Loucy (cell line): ENCODE measurements around the gene IQSEC1.

Source experiments
- H2AFZ ChIP-seq: fragments of 200-600 bp; sonication (generic); 2 replicates; pipeline ENCODE4 v1.6.0; 2016; ENCODE audit warnings: antibody characterized with exemption, mild to moderate bottlenecking, low read length, moderate library complexity
- H3F3A ChIP-seq: fragments of 200-600 bp; 2 replicates; pipeline ENCODE4 v1.6.0; 2016; ENCODE audit warnings: antibody characterized with exemption, low read depth, mild to moderate bottlenecking
- H3K27me3 ChIP-seq: fragments of 200-600 bp; sonication (generic); 2 replicates; pipeline ENCODE4 v1.6.1; 2014; ENCODE audit warnings: low read length, mild to moderate bottlenecking; ENCODE audit not compliant: insufficient read depth, poor library complexity, severe bottlenecking
- H3K36me3 ChIP-seq: fragments of 200-600 bp; sonication (generic); 2 replicates; pipeline ENCODE4 v1.6.1; 2016; ENCODE audit warnings: low read length; ENCODE audit not compliant: insufficient read depth
- H3K4me1 ChIP-seq: fragments of 200-600 bp; sonication (generic); 2 replicates; pipeline ENCODE4 v1.5.1; 2014; ENCODE audit warnings: low read length, mild to moderate bottlenecking; ENCODE audit not compliant: insufficient read depth, poor library complexity, severe bottlenecking
- H3K4me2 ChIP-seq: fragments of 200-600 bp; sonication (generic); 2 replicates; pipeline ENCODE4 v1.6.0; 2014; ENCODE audit warnings: antibody characterized with exemption, low read length, low read depth, mild to moderate bottlenecking; ENCODE audit not compliant: poor library complexity, severe bottlenecking
- H3K4me3 ChIP-seq: fragments of 200-600 bp; sonication (generic); 2 replicates; pipeline ENCODE4 v1.5.1; 2014; ENCODE audit warnings: low read length, mild to moderate bottlenecking, mixed read lengths; ENCODE audit not compliant: poor library complexity, severe bottlenecking
- H3K79me2 ChIP-seq: fragments of 200-600 bp; sonication (generic); 2 replicates; pipeline ENCODE4 v1.6.1; 2014; ENCODE audit warnings: low read length; ENCODE audit not compliant: insufficient read depth
- H3K9ac ChIP-seq: fragments of 200-600 bp; sonication (generic); 2 replicates; pipeline ENCODE4 v1.6.0; 2014; ENCODE audit warnings: mild to moderate bottlenecking, low read depth, low read length, moderate library complexity; ENCODE audit not compliant: poor library complexity, severe bottlenecking
- H3K9me2 ChIP-seq: fragments of 200-600 bp; sonication (generic); replicated peaks from 2 replicates; pipeline ENCODE4 v1.6.1; 2016; ENCODE audit warnings: low read depth, low read length, mixed read lengths
- H3K9me3 ChIP-seq: fragments of 200-600 bp; sonication (generic); 2 replicates; pipeline ENCODE4 v1.6.1; 2014; ENCODE audit warnings: mild to moderate bottlenecking, antibody characterized with exemption, low read length, low read depth; ENCODE audit not compliant: insufficient read depth
- H4K20me1 ChIP-seq: fragments of 200-600 bp; sonication (generic); 2 replicates; pipeline ENCODE4 v1.6.0; 2014; ENCODE audit warnings: antibody characterized with exemption, low read length, mild to moderate bottlenecking; ENCODE audit not compliant: insufficient read depth, poor library complexity, severe bottlenecking
- CTCF ChIP-seq: fragments of 200-600 bp; sonication (generic); conservative IDR thresholded peaks from 2 replicates; pipeline ENCODE4 v1.5.1; 2014; ENCODE audit warnings: mild to moderate bottlenecking, antibody characterized with exemption, low read length
- EZH2phosphoT487 ChIP-seq: fragments of 200-600 bp; IDR thresholded peaks from 2 replicates; pipeline ENCODE4 v1.6.1; 2018; ENCODE audit warnings: antibody characterized with exemption, mild to moderate bottlenecking, moderate library complexity, borderline replicate concordance

IQSEC1 gene

GRCh38 chr3:13044496-13045240 is 28.6 kb downstream of the IQSEC1 start:
- TF ChIP-seq EZH2phosphoT487 = no peak
- no peak for TF ChIP-seq CTCF
- no peak overlapping the region for H3K9ac ChIP-seq
- no peaks in the 10 kb centered on the region for H4K20me1 ChIP-seq
- H3K27me3 ChIP-seq = no peaks in the 10 kb centered on the region
- H3K4me3 ChIP-seq = no peak overlapping the region
- no peaks in the 10 kb centered on the region for H3K9me3 ChIP-seq
- no peaks in the 10 kb centered on the region for H3K36me3 ChIP-seq
- H3K4me1 ChIP-seq = peaks cover 62% of the 10 kb centered on the region
- H3K9me2 ChIP-seq = no peaks in the 10 kb centered on the region
- H3K79me2 ChIP-seq = peaks cover 18% of the 10 kb centered on the region; the same call in 1 of the 2 replicates
- H3F3A ChIP-seq = no peaks in the 10 kb centered on the region
- no peak overlapping the region for H3K4me2 ChIP-seq
- no peak overlapping the region for H2AFZ ChIP-seq

GRCh38 chr3:13043656-13044055 is 29.6 kb downstream of the IQSEC1 start:
- Histone ChIP-seq H3K4me1 (peaks cover 68% of the 10 kb centered on the region), H3K9me3 (no peaks in the 10 kb centered on the region), H3K36me3 (no peaks in the 10 kb centered on the region), H3K79me2 (peaks cover 8% of the 10 kb centered on the region; the same call in 1 of the 2 replicates), H3K27me3 (no peaks in the 10 kb centered on the region), H4K20me1 (no peaks in the 10 kb centered on the region), H3K9ac (peak overlapping the region; percentile 3), H3K9me2 (no peaks in the 10 kb centered on the region), H3K4me3 (no peak overlapping the region), H2AFZ (no peak overlapping the region), H3K4me2 (no peak overlapping the region), H3F3A (no peaks in the 10 kb centered on the region)
- no peak for TF ChIP-seq EZH2phosphoT487
- TF ChIP-seq CTCF = no peak

GRCh38 chr3:13042715-13043271 is 30.4 kb downstream of the IQSEC1 start:
- Histone ChIP-seq H2AFZ (no peak overlapping the region), H3K9ac (no peak overlapping the region), H3K4me1 (peaks cover 68% of the 10 kb centered on the region), H4K20me1 (no peaks in the 10 kb centered on the region), H3K4me2 (no peak overlapping the region), H3K79me2 (peaks cover under 1% of the 10 kb centered on the region; the same call in 1 of the 2 replicates), H3K36me3 (no peaks in the 10 kb centered on the region), H3K4me3 (no peak overlapping the region), H3F3A (no peaks in the 10 kb centered on the region), H3K9me3 (no peaks in the 10 kb centered on the region), H3K9me2 (no peaks in the 10 kb centered on the region), H3K27me3 (no peaks in the 10 kb centered on the region)
- TF ChIP-seq CTCF (no peak), EZH2phosphoT487 (no peak)
